ENCODE data around the gene TSFM.
"Not testable (repeated sequence)": the region's sequence is repeated elsewhere in the genome, so short reads cannot be mapped to it uniquely, and the experiment has no call there.

GRCh38 chr12:57774634-57775033, 8.0 kb upstream of the TSFM start:
- not testable (repeated sequence) for TF ChIP-seq ETV6 (IDR thresholded peaks at IDR 0.05; ENCODE audit: borderline replicate concordance in 1 of 2, low read depth in 2 of 2, low read length in 1 of 2); ETV6 (CRISPR knock-in tag; IDR thresholded peaks at IDR 0.05; ENCODE audit: borderline replicate concordance); FOXM1 (IDR thresholded peaks at IDR 0.05; ENCODE audit: low read depth); FOXM1 (CRISPR knock-in tag; IDR thresholded peaks at IDR 0.05; ENCODE audit: low read depth); CHD2 (IDR thresholded peaks at IDR 0.05; ENCODE audit: low read depth, low read length); MAX (CRISPR knock-in tag; IDR thresholded peaks at IDR 0.05)

Data from K562 (cell line).